NCI-H146 treated with DMSO at 0.1 percent for 48 hours (cell line): ENCODE results near the gene COIL.

Source experiments
- DNase-seq: peaks from one replicate; lab custom pipeline; 2025; ENCODE audit not compliant: unreplicated experiment; lab: John Stamatoyannopoulos, UW

COIL gene

DNA sequence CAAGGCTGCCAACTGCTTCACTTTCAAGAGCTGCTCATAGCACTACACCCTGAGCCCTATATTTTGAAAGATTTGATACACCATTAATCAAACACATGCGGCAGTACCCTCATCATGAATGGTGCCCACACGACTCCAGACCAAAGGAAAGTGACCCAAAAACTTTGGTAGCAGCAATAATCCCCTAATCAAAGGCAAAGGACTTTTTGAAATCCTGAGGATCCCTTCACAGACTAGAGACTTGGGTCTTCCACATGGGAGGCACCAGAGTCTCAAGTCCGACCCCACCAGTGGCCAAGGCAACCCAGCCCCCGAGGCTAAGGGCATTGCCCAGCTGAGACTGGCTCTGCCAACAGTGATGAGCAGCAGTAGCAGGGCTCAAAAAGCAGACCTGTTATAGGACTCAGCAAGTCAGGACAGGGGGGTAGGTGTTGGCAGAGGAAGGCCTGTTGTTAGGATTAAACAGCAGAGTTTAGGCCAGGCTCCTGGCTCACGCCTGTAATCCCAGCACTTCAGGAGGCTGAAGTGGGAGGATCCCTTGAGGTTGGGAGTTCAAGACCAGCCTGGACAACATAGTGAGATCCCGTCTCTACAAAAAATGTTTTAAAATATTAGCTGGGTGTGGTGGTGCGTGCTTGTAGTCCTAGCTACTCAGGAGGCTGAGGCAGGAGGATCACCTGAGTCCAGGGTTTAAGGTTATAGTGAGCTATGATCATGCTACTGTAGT, 50.2 kb downstream of the COIL start:
- DNase-seq, result no peak

GRCh38 chr17:56909742-56910508, 50.9 kb downstream of the COIL start:
- no peak for DNase-seq

GRCh38 chr17:56908001-56908542, 52.8 kb downstream of the COIL start:
- no peak for DNase-seq

GRCh38 chr17:56903560-56903959, 57.3 kb downstream of the COIL start:
- no peak for DNase-seq

DNA sequence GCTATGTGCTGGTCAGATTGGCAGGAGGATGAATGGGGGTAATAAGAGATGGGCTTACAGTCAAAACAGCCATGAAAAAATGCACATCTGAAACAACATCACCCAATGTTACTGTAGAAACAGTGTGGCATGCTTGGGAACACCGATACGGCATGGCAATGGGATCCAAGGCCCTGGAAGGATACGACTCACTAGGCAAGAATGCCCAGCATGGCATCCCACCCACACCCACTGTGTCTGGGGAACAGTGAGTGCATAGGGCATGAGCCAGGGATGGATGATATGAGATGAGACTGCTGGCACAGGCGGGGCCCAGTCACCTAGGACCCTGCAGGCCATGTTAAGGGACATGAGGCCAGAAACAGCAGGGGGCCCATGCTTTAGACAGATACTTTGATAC, 58.5 kb downstream of the COIL start:
- no peak for DNase-seq

- no peak for DNase-seq
Measured at GRCh38 chr17:56899403-56899802, 61.4 kb downstream of the COIL start.

DNA sequence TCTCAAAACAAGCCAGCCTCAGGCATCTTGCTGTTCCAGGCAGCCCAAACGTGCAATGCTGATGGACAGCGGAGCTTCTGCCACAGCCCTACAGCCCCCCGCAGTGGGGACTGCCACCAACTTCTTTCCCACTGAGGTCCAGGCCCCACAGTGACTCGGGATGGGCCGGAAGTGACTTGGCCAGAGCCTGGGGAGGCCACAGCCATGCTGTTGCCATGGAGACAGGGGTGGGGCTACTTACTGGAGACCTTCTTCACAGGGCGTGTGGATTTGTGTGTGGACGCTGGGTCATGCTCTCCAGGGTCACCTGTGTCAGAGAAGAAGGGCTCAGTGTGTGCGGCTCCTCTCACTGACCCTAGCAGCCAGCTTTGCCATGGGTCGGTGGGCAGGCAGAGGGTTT, 62.0 kb downstream of the COIL start:
- no peak for DNase-seq

GRCh38 chr17:56897646-56898424, 63.0 kb downstream of the COIL start:
- no peak for DNase-seq

GRCh38 chr17:56896968-56897359, 63.9 kb downstream of the COIL start:
- no peak for DNase-seq

DNA sequence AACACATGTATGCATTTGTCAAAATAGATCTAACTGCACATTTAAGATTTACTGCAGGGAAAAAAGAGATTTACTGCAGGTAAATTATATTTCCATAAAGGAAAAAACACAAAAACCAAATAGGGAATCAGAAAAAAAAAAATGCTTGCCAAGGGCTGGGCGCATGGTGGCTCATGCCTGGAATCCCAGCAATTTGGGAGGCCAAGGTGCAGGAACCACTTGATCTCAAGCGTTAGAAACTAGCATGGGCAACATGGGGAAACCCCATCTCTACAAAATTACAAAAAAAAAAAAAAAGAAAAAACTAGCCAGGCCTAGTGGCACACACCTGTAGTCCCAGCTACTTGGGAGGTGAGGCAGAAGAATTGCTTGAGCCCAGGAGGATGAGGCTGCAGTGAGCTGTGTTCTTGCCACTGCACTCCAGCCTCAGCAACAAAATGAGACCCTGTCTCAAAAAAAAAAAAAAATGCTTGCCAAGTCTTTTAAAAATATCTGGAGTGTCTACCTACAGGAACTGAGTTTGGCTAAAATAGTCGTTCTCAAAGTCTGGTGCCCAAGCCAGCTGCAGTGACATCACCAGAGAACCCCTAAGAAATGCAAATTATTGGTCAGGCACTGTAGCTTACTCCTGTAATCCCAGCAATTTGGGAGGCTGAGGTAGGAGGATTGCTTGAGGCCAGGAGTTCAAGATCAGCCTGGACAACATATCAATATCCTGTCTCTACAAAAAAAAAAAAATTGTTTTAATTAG, 64.5 kb downstream of the COIL start:
- DNase-seq, result no peak

DNA sequence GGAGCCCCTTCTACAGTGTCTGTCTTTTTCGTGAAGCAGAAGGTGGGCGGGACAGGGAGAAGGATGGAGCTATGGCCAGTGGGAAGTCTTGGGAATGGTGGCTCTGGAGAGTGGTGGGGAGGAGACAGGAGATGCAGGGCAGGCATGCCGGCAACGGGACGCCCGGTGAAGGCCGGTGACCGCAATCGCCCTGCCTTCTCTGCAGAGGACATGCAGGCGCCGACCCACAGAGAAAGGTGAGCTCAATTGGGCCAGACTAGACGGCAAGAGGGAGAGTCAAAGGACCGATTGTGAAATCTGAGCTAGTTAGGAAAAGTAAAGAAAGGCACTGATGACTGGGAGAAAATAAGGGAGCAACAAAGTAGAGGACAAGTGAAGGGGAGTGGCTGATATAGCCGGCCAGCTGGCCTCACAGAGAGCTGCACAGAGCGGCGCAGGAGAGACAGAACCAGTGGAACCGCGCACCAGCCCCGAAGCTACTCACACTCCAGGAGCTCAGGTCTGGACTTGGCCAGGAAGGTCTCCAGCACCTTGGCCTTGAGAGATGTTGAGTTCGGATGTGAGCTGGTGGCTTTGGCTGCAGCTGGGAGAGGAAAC, 65.9 kb downstream of the COIL start:
- no peak for DNase-seq

GRCh38 chr17:56893503-56893902, 67.3 kb downstream of the COIL start:
- DNase-seq, result no peak

- DNase-seq, result no peak
Measured at GRCh38 chr17:56892333-56892732, 68.5 kb downstream of the COIL start.

DNA sequence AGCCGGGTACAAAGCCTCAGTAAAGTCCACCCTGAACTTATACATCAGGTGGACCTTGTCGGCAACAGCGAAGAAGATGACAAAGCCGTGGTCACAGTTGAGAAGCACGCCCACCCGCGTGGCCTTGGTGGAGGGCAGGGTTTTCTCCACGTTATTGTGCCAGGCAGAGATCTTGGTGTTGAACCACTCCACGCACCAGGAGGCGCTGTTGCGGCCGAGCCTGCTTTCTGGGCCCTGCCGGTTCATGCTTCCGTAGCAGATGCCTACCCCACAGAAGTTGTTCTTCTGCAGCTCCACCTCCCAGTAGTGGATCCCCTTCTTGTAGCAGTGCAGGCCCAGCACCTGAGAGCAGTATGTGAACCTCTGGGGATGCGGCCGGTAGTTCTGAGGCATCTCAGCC, 69.1 kb downstream of the COIL start:
- DNase-seq, result no peak

DNA sequence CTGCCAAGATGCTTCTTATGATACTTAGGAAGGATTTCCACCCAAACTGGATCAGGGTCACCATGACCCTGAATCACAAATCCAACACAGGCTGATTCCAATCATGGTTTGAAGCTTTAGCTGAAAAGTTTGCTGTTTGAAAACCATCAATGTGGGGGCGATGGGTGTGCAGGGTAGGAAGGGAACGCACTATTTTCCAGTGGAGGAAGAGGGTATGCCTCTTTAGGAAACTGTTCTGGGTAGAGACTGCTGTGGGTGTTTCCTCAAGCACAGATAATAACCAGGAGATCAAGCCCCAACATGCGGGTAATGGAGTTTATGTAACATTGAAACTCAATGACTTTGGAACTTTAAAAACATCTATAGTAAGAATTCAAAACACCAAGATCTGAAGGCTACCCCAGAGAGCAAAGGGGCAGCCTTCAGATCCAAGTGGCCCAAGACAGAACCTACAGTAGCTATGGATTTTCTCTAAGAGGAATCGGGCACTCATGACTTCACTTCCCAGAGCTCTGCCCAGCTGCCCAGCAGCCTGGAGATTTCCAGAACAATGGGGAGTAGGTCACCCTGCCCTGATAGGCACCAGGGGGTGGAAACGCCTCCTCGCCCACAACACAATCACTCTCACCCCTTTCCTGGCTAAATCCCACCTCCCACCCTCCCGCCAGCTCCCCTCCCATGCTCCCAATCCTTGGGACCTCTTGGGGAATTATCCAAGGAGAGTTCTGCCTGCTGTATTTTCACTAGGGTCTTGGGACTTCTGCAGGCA, 69.8 kb downstream of the COIL start:
- DNase-seq, result no peak

- DNase-seq, result no peak
Measured at GRCh38 chr17:56890390-56890789, 70.5 kb downstream of the COIL start.
